Stimulated activated CD8-positive, alpha-beta memory T cell treated with anti-CD3 and anti-CD28 coated beads, Interleukin-4, amount 100 ng/mL, for 24 hours (primary cell): Measurements from ENCODE around the gene CDK14.

Experiments used
- DNase-seq: peaks from one replicate; pipeline ENCODE4 v3.0.0-alpha.2; 2020; ENCODE audit warnings: low read depth

Gene CDK14

GRCh38 chr7:90595801-90596670, at the start of gene CDK14:
CDK14 (plus strand) TSS chr7:90596321; CDS start chr7:90596628, 307 bp downstream.
- DNase-seq, result no peak

GRCh38 chr7:90551036-90551435, 45.1 kb upstream of the CDK14 start:
- DNase-seq, result no peak

- no peak for DNase-seq
Measured at GRCh38 chr7:90552521-90552920, 43.6 kb upstream of the CDK14 start.

- no peak for DNase-seq
Measured at GRCh38 chr7:90560730-90561129, 35.4 kb upstream of the CDK14 start.

GRCh38 chr7:90563286-90563685, 32.8 kb upstream of the CDK14 start:
- no peak for DNase-seq

GRCh38 chr7:90564455-90564854, 31.7 kb upstream of the CDK14 start:
- no peak for DNase-seq

GRCh38 chr7:90568213-90568612, 27.9 kb upstream of the CDK14 start:
- DNase-seq, result no peak

- DNase-seq, result no peak
Measured at GRCh38 chr7:90569368-90569767, 26.8 kb upstream of the CDK14 start.

- no peak for DNase-seq
Measured at GRCh38 chr7:90570373-90570959, 25.7 kb upstream of the CDK14 start.

GRCh38 chr7:90574146-90574819, 21.8 kb upstream of the CDK14 start:
- no peak for DNase-seq

- no peak for DNase-seq
Measured at GRCh38 chr7:90574820-90575187, 21.3 kb upstream of the CDK14 start.

GRCh38 chr7:90579181-90579688, 16.9 kb upstream of the CDK14 start:
- no peak for DNase-seq

GRCh38 chr7:90580051-90580450, 16.1 kb upstream of the CDK14 start:
- no peak for DNase-seq

- DNase-seq, result no peak
Measured at GRCh38 chr7:90582164-90582563, 14.0 kb upstream of the CDK14 start.

GRCh38 chr7:90584378-90584777, 11.7 kb upstream of the CDK14 start:
- no peak for DNase-seq

GRCh38 chr7:90586091-90586490, 10.0 kb upstream of the CDK14 start:
- DNase-seq, result no peak

GRCh38 chr7:90587766-90588165, 8.4 kb upstream of the CDK14 start:
- DNase-seq, result no peak

GRCh38 chr7:90592033-90592432, 4.1 kb upstream of the CDK14 start:
- DNase-seq, result no peak

GRCh38 chr7:90593205-90593604, 2.9 kb upstream of the CDK14 start:
- DNase-seq, result no peak

- DNase-seq, result no peak
Measured at GRCh38 chr7:90594751-90595317, 1.3 kb upstream of the CDK14 start.

- DNase-seq, result no peak
Measured at GRCh38 chr7:90595342-90595800, 750 bp upstream of the CDK14 start.
